GM12873 (cell line): ENCODE data around the gene ATP2A1.

ENCODE experiments used
- TF ChIP-seq, protein P1 (sequence below): IDR thresholded peaks from 2 replicates; pipeline ENCODE4 v1.5.1; 2012; ENCODE audit warnings: low read depth, mild to moderate bottlenecking, moderate library complexity, low read length, control low read depth; ENCODE audit not compliant: insufficient read depth; ENCODE audit errors: missing control alignments

The ATP2A1 gene

DNA sequence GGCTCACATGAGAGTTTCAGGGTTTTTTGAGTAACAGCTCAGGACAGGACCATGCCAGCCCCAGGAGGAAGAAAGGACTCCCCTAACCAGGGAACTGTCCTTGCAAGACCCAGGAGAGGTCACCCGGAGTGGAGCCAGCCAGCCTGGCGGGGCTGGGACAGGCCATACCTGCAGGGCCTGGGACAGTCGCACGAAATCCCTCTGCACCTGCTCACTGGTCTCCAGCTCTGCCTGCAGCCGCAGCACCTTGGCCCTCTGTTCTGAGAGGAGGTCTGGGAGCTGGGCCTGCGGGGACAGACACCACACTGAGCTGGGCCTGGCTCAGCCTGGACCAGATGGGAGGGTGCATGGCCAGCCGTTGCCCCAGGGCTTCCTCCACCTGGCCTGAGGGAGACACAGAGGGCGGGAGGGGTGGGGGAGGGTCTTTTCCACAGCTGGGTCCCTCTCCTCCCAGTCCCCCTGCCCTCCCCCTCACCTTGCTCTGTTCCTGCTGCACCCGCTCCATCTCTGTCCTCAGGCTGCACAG lies 27.0 kb downstream of the ATP2A1 start:
- TF ChIP-seq, protein P1, sequence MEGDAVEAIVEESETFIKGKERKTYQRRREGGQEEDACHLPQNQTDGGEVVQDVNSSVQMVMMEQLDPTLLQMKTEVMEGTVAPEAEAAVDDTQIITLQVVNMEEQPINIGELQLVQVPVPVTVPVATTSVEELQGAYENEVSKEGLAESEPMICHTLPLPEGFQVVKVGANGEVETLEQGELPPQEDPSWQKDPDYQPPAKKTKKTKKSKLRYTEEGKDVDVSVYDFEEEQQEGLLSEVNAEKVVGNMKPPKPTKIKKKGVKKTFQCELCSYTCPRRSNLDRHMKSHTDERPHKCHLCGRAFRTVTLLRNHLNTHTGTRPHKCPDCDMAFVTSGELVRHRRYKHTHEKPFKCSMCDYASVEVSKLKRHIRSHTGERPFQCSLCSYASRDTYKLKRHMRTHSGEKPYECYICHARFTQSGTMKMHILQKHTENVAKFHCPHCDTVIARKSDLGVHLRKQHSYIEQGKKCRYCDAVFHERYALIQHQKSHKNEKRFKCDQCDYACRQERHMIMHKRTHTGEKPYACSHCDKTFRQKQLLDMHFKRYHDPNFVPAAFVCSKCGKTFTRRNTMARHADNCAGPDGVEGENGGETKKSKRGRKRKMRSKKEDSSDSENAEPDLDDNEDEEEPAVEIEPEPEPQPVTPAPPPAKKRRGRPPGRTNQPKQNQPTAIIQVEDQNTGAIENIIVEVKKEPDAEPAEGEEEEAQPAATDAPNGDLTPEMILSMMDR: no peak

DNA sequence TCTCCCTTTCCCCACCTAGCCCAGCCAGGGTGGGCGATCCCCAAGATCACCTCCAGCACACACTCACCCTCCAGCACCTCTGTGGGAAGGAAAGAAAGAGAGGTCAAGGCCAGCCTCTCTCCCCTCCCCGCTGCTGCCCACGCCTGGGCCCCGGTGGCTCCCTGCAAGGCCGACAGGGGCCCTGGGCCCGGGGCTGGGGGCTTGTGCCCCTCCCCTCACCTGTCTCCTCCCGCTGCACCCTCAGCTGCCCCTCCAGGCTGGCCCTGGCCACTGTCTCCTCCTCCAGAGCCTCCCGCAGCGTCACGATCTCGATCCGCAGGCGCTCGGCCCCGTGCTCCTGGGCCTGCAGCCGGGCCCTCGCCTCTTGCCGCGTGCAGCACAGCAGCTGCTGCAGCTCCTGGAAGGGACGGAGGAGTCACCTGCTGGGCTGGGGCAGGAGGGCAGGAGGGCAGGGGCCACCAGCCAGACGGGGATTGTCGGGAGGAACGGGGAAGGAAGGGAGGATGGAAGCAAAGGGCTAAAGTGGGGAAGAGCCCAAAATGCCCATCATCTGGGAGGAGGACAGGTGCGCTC lies 27.6 kb downstream of the ATP2A1 start:
- TF ChIP-seq, protein P1: no peak

- TF ChIP-seq, protein P1: no peak
Observed at GRCh38 chr16:28910086-28911031, 32.1 kb downstream of the ATP2A1 start.

GRCh38 chr16:28912558-28912957 lies 34.3 kb downstream of the ATP2A1 start:
- TF ChIP-seq, protein P1: no peak

- TF ChIP-seq, protein P1: no peak
Observed at GRCh38 chr16:28913946-28914724, 35.8 kb downstream of the ATP2A1 start.

GRCh38 chr16:28915181-28915580 lies 36.9 kb downstream of the ATP2A1 start:
- TF ChIP-seq, protein P1: no peak
